Measurements from ENCODE around the gene RGS3.

RGS3 gene

DNA sequence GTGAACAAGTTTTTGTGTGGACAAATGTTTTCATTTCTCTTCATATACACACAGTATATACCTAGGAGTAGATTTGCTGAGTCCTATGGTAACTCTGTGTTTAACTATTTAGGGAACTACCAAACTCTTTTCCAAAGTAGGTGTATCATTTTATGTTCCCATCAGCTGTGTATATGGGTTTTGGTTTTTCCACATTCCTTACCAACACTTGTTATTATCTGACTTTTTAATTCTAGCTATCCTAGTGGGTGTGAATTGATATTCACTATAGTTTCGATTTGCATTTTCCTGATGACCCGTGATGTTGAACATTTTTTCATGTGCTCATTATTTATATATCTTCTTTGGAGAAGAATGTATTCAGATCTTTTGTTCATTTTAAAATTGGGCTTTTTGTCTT lies 3.7 kb downstream of the RGS3 start:
- H3K27ac ChIP-seq (ENCODE audit: low read length) = no peak overlapping the region
- no peak overlapping the region for H3K9ac ChIP-seq (ENCODE audit: low read depth, low read length)
- peaks cover 4% of the 10 kb centered on the region; the same call in 1 of the 2 replicates for H3K4me1 ChIP-seq (ENCODE audit: insufficient read depth, low read length)
- H3K9me3 ChIP-seq (ENCODE audit: insufficient read depth, low read depth, low read length) = peaks cover 2% of the 10 kb centered on the region; the same call in 1 of the 2 replicates
- H3K36me3 ChIP-seq (ENCODE audit: insufficient read depth, low read depth, low read length) = no peaks in the 10 kb centered on the region
- peaks cover 31% of the 10 kb centered on the region for H3K27me3 ChIP-seq (ENCODE audit: insufficient read depth, low read length)
- no peak overlapping the region for H3K4me3 ChIP-seq (ENCODE audit: low read length)

- H3K27me3 ChIP-seq (ENCODE audit: insufficient read depth, low read length) = peaks cover 15% of the 10 kb centered on the region
- no peak overlapping the region for H3K27ac ChIP-seq (ENCODE audit: low read length)
Observed at GRCh38 chr9:113468716-113469448, 5.4 kb downstream of the RGS3 start.

GRCh38 chr9:113471143-113471542 lies 7.6 kb downstream of the RGS3 start:
- peaks cover 4% of the 10 kb centered on the region; the same call in 1 of the 2 replicates for H3K4me1 ChIP-seq (ENCODE audit: insufficient read depth, low read length)
- peak overlapping the region; percentile 48; the same call in 1 of the 2 replicates for H3K9ac ChIP-seq (ENCODE audit: low read depth, low read length)
- no peaks in the 10 kb centered on the region for H3K27me3 ChIP-seq (ENCODE audit: insufficient read depth, low read length)
- H3K27ac ChIP-seq (ENCODE audit: low read length) = no peak overlapping the region
- H3K4me3 ChIP-seq (ENCODE audit: low read length) = peak overlapping the region; percentile 2; the same call in 1 of the 2 replicates
- H3K36me3 ChIP-seq (ENCODE audit: insufficient read depth, low read depth, low read length) = no peaks in the 10 kb centered on the region
- H3K9me3 ChIP-seq (ENCODE audit: insufficient read depth, low read depth, low read length) = peaks cover 4% of the 10 kb centered on the region; the same call in 1 of the 2 replicates

More at GRCh38 chr9:113468716-113469448, 5.4 kb downstream of the RGS3 start:
- H3K9ac ChIP-seq (ENCODE audit: low read depth, low read length) = no peak overlapping the region
- no peaks in the 10 kb centered on the region for H3K36me3 ChIP-seq (ENCODE audit: insufficient read depth, low read depth, low read length)
- H3K4me1 ChIP-seq (ENCODE audit: insufficient read depth, low read length) = peaks cover 4% of the 10 kb centered on the region; the same call in 1 of the 2 replicates
- no peak overlapping the region for H3K4me3 ChIP-seq (ENCODE audit: low read length)
- H3K9me3 ChIP-seq (ENCODE audit: insufficient read depth, low read depth, low read length) = peaks cover 4% of the 10 kb centered on the region; the same call in 1 of the 2 replicates

GRCh38 chr9:113471566-113471965 lies 8.0 kb downstream of the RGS3 start:
- H3K27ac ChIP-seq (ENCODE audit: low read length) = no peak overlapping the region
- H3K4me3 ChIP-seq (ENCODE audit: low read length) = peak overlapping the region; percentile 2; the same call in 1 of the 2 replicates
- peaks cover 4% of the 10 kb centered on the region; the same call in 1 of the 2 replicates for H3K9me3 ChIP-seq (ENCODE audit: insufficient read depth, low read depth, low read length)
- peak overlapping the region; percentile 48; the same call in 1 of the 2 replicates for H3K9ac ChIP-seq (ENCODE audit: low read depth, low read length)
- H3K4me1 ChIP-seq (ENCODE audit: insufficient read depth, low read length) = peaks cover 4% of the 10 kb centered on the region; the same call in 1 of the 2 replicates
- H3K27me3 ChIP-seq (ENCODE audit: insufficient read depth, low read length) = no peaks in the 10 kb centered on the region
- no peaks in the 10 kb centered on the region for H3K36me3 ChIP-seq (ENCODE audit: insufficient read depth, low read depth, low read length)

DNA sequence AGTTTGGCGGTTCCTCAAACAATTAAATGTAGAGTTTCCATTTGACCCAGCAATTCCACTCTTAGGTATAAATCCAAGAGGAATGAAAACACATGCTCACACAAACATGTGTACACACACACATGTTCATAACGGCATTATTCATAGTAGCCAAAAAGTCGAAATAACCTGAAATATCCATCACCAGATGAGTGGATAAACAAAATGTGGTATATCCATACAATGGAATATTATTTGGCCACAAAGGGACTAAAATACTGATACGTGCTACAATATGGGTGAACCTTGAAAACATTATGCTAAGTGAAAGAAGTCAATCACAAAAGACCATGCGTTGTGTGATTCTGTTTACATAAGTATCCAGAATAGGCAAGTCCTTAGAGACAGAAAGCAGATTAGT lies 8.7 kb downstream of the RGS3 start:
- Histone ChIP-seq H3K27me3 (ENCODE audit: insufficient read depth, low read length) (no peaks in the 10 kb centered on the region), H3K4me3 (ENCODE audit: low read length) (0 out of 2 replicates have a peak overlapping the region, but pooled peaks have one; percentile 2), H3K9ac (ENCODE audit: low read depth, low read length) (no peak overlapping the region), H3K9me3 (ENCODE audit: insufficient read depth, low read depth, low read length) (peaks cover 4% of the 10 kb centered on the region; the same call in 1 of the 2 replicates), H3K27ac (ENCODE audit: low read length) (no peak overlapping the region), H3K4me1 (ENCODE audit: insufficient read depth, low read length) (peaks cover 4% of the 10 kb centered on the region; the same call in 1 of the 2 replicates), H3K36me3 (ENCODE audit: insufficient read depth, low read depth, low read length) (no peaks in the 10 kb centered on the region)

GRCh38 chr9:113474360-113475028 lies 11.0 kb downstream of the RGS3 start:
- no peaks in the 10 kb centered on the region for H3K27me3 ChIP-seq (ENCODE audit: insufficient read depth, low read length)
- no peak overlapping the region for H3K4me3 ChIP-seq (ENCODE audit: low read length)

GRCh38 chr9:113475031-113475430 lies 11.5 kb downstream of the RGS3 start:
- no peak overlapping the region for H3K9ac ChIP-seq (ENCODE audit: low read depth, low read length)
- no peaks in the 10 kb centered on the region for H3K27me3 ChIP-seq (ENCODE audit: insufficient read depth, low read length)
- no peak overlapping the region for H3K4me3 ChIP-seq (ENCODE audit: low read length)
- H3K27ac ChIP-seq (ENCODE audit: low read length) = no peak overlapping the region
- no peaks in the 10 kb centered on the region for H3K36me3 ChIP-seq (ENCODE audit: insufficient read depth, low read depth, low read length)
- H3K4me1 ChIP-seq (ENCODE audit: insufficient read depth, low read length) = peaks cover 4% of the 10 kb centered on the region; the same call in 1 of the 2 replicates
- H3K9me3 ChIP-seq (ENCODE audit: insufficient read depth, low read depth, low read length) = peaks cover 4% of the 10 kb centered on the region; the same call in 1 of the 2 replicates

More at GRCh38 chr9:113474360-113475028, 11.0 kb downstream of the RGS3 start:
- no peak overlapping the region for H3K9ac ChIP-seq (ENCODE audit: low read depth, low read length)
- no peak overlapping the region for H3K27ac ChIP-seq (ENCODE audit: low read length)
- H3K4me1 ChIP-seq (ENCODE audit: insufficient read depth, low read length) = peaks cover 4% of the 10 kb centered on the region; the same call in 1 of the 2 replicates
- peaks cover 4% of the 10 kb centered on the region; the same call in 1 of the 2 replicates for H3K9me3 ChIP-seq (ENCODE audit: insufficient read depth, low read depth, low read length)
- H3K36me3 ChIP-seq (ENCODE audit: insufficient read depth, low read depth, low read length) = no peaks in the 10 kb centered on the region

- Histone ChIP-seq H3K9ac (ENCODE audit: low read depth, low read length) (no peak overlapping the region), H3K4me1 (ENCODE audit: insufficient read depth, low read length) (peaks cover 3% of the 10 kb centered on the region; the same call in 1 of the 2 replicates), H3K4me3 (ENCODE audit: low read length) (no peak overlapping the region), H3K27me3 (ENCODE audit: insufficient read depth, low read length) (no peaks in the 10 kb centered on the region), H3K27ac (ENCODE audit: low read length) (no peak overlapping the region), H3K9me3 (ENCODE audit: insufficient read depth, low read depth, low read length) (peaks cover 4% of the 10 kb centered on the region; the same call in 1 of the 2 replicates), H3K36me3 (ENCODE audit: insufficient read depth, low read depth, low read length) (no peaks in the 10 kb centered on the region)
Observed at GRCh38 chr9:113475992-113476391, 12.5 kb downstream of the RGS3 start.

GRCh38 chr9:113476511-113476916 lies 13.0 kb downstream of the RGS3 start:
- H3K27ac ChIP-seq (ENCODE audit: low read length) = no peak overlapping the region

DNA sequence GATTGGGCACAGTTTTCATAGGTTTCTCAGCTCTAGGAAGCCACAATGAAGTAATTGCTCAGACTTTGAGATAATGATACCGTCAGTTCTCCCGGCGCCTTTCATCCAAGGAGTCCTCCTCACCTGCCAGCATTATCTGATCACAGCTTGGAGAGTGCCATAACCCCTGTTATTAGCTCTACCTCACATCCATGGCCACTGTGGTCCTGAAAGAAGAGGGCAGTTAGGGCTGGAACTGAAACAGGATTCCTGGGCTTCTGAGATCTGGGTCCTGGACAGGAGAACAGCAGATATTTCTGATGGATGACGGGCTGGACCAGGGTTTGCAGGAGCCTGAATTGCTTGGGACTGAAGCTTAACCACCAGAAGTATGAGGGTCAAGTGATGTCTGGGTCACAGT lies 13.5 kb downstream of the RGS3 start:
- Histone ChIP-seq H3K27ac (ENCODE audit: low read length) (no peak overlapping the region), H3K9me3 (ENCODE audit: insufficient read depth, low read depth, low read length) (peaks cover 4% of the 10 kb centered on the region; the same call in 1 of the 2 replicates), H3K9ac (ENCODE audit: low read depth, low read length) (no peak overlapping the region)

More at GRCh38 chr9:113476511-113476916, 13.0 kb downstream of the RGS3 start:
- Histone ChIP-seq H3K27me3 (ENCODE audit: insufficient read depth, low read length) (no peaks in the 10 kb centered on the region), H3K4me3 (ENCODE audit: low read length) (no peak overlapping the region), H3K4me1 (ENCODE audit: insufficient read depth, low read length) (no peaks in the 10 kb centered on the region), H3K9ac (ENCODE audit: low read depth, low read length) (no peak overlapping the region), H3K9me3 (ENCODE audit: insufficient read depth, low read depth, low read length) (peaks cover 4% of the 10 kb centered on the region; the same call in 1 of the 2 replicates), H3K36me3 (ENCODE audit: insufficient read depth, low read depth, low read length) (no peaks in the 10 kb centered on the region)

DNA sequence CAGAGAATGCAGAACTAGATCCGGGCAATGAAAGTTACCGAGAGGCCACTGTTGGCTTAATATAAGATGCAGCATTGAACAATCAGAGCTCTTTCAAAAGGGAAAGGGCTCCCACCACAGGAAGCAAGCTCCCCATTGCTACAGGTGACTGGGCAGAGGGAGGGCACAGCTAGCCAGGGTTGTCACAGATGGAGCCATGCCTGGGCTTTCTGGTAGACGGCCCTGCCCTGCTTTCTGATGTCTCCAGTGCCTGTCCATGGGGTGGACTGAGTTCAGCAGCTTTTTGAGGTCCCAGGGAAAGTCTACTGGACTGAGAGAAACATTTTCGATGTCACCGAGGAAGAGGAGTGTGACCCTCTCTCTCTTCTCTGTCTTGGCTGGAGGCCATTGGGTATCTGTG lies 14.1 kb downstream of the RGS3 start:
- Histone ChIP-seq H3K4me3 (ENCODE audit: low read length) (no peak overlapping the region), H3K36me3 (ENCODE audit: insufficient read depth, low read depth, low read length) (no peaks in the 10 kb centered on the region), H3K27ac (ENCODE audit: low read length) (no peak overlapping the region), H3K9me3 (ENCODE audit: insufficient read depth, low read depth, low read length) (no peaks in the 10 kb centered on the region), H3K27me3 (ENCODE audit: insufficient read depth, low read length) (no peaks in the 10 kb centered on the region), H3K9ac (ENCODE audit: low read depth, low read length) (no peak overlapping the region), H3K4me1 (ENCODE audit: insufficient read depth, low read length) (no peaks in the 10 kb centered on the region)

More for the DNA sequence above, 13.5 kb downstream of the RGS3 start:
- Histone ChIP-seq H3K4me1 (ENCODE audit: insufficient read depth, low read length) (no peaks in the 10 kb centered on the region), H3K4me3 (ENCODE audit: low read length) (no peak overlapping the region), H3K27me3 (ENCODE audit: insufficient read depth, low read length) (no peaks in the 10 kb centered on the region), H3K36me3 (ENCODE audit: insufficient read depth, low read depth, low read length) (no peaks in the 10 kb centered on the region)

All from iPS-20b (cell line).